HG03575 (cell line): ENCODE data around the gene USP7.
"Not testable (repeated sequence)": the region's sequence is repeated elsewhere in the genome, so short reads cannot be mapped to it uniquely, and the experiment has no call there.

Source experiments
- ATAC-seq: cut with Tn5 transposase; IDR thresholded peaks from one replicate; pipeline ENCODE4 v1.9.1; 2021; ENCODE audit not compliant: unreplicated experiment, insufficient number of reproducible peaks, low FRiP score; ENCODE audit errors: extremely low read depth

The USP7 gene

DNA sequence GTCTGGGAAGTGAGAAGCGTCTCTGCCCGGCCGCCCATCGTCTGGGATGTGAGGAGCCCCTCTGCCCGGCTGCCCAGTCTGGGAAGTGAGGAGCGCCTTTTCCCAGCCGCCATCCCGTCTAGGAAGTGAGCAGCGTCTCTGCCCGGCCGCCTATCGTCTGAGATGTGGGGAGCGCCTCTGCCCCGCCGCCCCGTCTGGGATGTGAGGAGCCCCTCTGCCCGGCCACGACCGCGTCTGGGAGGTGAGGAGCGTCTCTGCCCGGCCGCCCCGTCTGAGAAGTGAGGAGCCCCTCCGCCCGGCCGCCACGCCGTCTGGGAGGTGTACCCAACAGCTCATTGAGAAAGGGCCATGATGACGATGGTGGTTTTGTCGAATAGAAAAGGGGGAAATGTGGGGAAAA, 18.2 kb upstream of the USP7 start:
- not testable (repeated sequence) for ATAC-seq

DNA sequence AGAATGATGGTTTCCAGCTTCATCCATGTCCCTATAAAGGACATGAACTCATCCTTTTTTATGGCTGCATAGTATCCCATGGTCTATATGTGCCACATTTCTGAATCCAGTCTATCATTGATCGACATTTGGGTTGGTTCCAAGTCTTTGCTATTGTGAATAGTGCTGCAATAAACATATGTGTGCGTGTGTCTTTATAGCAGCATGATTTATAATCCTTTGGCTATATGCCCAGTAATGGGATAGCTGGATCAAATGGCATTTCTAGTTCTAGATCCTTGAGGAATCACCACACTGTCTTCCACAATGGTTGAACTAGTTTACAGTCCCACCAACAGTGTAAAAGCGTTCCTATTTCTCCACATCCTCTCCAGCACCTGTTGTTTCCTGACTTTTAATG, 12.5 kb upstream of the USP7 start:
- not testable (repeated sequence) for ATAC-seq

DNA sequence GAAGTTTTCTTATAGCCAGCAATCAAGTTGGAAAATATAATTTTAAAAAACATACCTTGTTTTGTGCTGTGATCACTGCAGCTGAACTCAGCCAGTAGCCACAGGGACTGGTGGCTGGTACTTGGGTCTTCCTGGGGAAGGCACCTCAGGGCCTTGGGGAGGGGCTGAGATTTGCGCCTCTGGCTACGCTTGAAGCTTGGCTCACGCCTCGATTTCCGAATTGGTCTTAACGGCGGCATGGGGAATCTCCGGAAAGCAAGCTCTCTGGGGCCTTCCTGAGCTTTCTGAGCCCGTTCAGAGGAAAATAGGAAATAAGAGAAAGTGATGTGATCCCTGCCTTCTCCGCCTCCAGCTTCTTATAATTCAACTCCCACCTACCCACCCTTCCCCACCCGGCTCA, 11.3 kb upstream of the USP7 start:
- no peak for ATAC-seq

GRCh38 chr16:8972843-8973586, 9.3 kb upstream of the USP7 start:
- no peak for ATAC-seq

GRCh38 chr16:8971416-8971815, 7.7 kb upstream of the USP7 start:
- no peak for ATAC-seq

DNA sequence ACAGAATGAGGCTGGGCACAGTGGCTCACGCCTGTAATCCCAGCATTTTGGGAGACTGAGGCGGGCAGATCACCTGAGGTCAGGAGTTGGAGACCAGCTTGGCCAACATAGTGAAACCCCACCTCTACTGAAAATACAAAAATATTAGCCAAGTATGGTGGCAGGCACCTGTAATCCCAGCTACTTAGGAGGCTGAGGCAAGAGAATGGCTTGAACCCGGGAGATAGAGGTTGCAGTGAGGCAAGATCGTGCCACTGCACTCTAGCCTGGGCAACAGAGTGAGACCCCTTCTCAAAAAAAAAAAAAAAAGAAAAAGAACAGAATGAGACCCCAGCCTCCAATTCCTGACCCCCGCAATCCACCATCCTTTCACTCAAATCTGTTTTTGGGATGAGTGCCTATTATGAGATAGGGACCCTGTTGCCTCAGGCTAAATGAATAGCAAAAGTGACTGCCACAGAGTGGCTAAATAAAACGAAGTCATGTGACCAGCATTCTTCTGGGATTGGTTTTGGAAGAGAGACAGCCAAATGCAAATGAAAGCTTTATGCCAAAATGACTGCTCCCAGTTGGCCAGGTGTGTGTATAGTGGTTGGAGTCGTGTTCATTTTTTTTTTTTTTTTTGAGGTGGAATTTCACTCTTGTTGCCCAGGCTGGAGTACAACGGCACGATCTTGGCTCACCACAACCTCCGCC, 5.6 kb upstream of the USP7 start:
- ATAC-seq = not testable (repeated sequence)

DNA sequence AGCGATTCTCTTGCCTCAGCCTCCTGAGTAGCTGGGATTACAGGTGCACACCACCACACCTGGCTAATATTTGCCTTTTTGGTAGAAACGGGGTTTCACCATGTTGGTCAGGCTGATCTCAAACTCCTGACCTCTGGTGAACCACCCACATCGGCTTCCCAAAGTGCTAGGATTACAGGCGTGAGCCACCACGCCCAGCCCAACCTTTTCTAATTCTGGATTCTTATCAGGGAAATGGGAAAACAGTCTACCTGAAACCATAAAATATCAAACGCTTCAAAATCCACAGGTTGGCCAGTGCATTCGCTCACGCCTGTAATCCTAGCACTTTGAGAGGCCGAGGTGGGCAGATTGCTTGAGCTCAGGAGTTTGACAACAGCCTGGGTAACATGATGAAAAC, 4.3 kb upstream of the USP7 start:
- not testable (repeated sequence) for ATAC-seq

GRCh38 chr16:8967132-8967821, 3.6 kb upstream of the USP7 start:
- ATAC-seq = no peak

DNA sequence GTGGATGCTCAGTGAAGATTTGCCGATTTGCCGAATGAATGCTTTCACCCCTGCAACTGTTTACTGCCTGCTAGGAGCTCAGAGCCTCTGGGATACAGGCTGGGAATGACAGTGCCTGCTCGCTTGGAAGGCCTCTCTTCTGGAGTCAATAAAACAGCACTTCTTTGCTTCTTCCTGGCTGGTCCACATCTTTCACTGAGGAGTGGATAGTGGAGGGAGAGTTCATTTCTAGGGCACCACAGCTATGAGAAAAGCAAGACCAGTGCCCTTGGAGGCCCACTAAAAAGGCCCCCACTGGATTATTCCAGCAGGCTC, 3.1 kb upstream of the USP7 start:
- no peak for ATAC-seq

DNA sequence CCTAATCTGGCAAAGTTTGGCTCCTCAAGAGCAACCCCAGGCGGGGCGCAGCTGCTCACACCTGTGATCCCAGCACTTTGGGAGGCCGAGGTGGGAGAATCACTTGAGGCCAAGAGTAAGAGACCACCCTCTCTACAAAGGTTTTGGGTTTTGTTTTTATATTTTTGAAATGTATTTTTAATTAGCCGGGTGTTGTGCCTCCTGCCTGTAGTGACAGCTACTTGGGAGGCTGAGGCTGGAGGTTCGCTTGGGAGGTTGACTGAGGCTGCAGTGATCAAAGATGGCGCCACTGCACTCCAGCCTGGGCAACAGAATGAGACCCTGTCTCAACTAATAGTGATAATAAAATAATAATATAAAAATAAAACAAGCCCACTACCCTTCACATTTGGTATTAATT, 756 bp upstream of the USP7 start:
- ATAC-seq = no peak

DNA sequence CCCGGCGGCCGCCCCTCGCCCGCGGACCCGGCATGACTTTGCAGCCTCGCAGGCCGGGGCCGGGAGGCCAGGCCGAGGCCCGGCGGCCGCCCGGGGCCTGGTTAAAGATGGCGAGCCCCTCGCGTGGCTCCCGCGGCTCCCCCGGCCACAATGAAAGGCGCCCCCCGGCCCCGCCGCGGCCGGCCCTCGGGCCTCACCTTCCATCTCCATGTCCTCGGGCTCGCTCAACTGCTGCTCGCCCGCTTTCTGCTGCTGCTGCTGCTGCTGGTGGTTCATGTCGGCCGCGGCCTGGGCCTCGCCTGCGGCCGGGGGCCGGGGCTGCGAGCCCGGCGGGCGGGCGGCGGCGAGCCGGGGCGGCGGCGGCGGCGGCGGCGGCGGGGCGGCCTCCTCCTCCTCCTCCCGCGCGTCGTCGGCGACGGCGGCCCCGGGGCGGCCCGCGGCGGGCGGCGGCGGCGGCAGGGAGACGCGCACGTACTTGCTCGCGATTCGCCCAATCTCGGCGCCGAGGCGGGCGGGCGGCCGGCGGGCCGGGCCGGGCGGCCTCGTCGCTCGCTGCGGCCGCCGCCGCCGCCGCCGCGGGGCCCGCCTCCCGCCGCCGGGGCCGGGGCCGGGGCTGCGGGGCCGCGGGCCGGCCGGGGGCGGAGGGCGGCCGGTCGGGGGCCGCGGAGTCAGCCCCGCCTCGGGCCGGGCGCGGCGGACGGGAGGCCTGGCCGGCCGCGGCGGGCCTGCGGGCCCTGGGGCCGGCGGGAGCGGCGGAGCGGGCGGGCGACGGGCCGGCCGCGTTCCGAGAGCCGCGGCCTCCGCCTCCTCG, 491 bp downstream of the USP7 start:
- no peak for ATAC-seq

GRCh38 chr16:8962393-8963009, 1.2 kb downstream of the USP7 start:
- no peak for ATAC-seq

DNA sequence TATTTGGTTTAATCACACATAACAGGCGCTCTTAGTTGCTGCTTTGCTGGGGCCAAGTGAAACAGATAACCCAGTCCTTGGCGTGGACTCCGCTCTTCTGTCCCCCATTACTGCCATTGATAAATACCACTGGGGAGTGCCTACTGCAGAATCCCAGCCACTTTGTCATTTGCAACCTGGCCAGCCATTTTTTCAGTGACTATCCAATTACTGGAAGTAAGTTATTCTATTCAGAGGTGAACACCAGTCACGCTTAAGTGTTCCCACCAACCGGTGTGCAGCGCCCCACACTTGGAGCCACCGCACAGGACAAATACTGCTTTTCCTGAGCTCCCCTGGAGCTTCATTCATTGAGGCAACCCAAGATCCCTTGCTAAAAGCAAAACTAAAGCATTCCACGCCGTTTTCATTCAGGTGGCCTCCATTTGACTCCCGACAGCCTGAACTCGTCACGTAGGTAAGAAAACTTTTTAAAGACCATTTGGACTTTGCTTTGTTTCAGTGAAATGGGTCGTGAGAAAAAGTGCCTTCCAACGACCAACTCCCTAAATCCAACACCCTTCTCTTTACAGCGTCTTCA, 1.8 kb downstream of the USP7 start:
- no peak for ATAC-seq

GRCh38 chr16:8960788-8961109, 3.0 kb downstream of the USP7 start:
- no peak for ATAC-seq

DNA sequence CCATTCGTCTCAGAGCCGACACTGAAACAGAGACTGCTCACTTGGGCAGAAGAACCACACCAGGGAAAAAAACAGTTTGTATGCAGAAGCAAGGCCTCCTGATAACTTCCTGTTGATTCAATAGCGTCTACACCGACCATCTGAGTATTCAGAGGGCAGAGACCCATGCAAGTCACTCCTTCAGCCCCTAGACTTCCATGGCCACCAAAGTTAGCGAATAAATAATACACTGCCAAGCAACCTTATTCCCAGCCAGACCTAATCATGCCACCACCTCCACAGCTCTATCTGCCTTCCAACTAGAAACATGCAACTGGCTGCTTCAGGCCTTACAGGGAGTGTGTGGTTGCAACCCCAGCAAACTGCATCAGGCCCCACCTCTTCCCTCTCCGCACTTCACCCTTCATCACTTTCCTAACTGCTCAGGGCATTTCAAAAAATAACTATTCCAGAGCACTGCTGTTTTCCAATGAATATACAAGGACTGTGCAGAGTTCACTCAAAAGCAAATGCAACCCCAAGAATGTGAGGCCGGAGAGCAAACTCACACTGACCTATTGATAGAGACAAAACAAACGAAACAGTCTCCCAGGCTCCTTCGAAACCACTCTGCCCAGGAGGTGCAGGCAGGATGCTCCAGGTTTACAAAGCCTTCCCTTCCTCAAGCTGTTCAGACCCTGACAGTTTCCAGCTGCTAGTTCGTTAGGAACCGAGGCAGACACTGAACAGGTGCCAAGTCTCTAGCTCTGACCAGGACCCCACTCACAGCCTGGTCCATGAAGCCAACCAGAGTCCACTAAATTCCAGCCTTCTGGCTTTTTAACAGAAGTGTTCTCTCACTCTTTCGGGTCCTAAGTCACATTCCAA, 3.6 kb downstream of the USP7 start:
- no peak for ATAC-seq

- ATAC-seq = no peak
These were observed 5.2 kb downstream of the USP7 start for GRCh38 chr16:8958344-8959167.

- no peak for ATAC-seq
These were observed 6.1 kb downstream of the USP7 start for GRCh38 chr16:8957509-8958157.
